KG1 (cell line): Measurements from ENCODE around the gene SNX20.

ENCODE experiments used
- DNase-seq: peaks from one replicate; lab custom pipeline; 2025; lab: John Stamatoyannopoulos, UW

The SNX20 gene

GRCh38 chr16:50705436-50706110 is 24.5 kb upstream of the SNX20 start:
- no peak for DNase-seq

DNA sequence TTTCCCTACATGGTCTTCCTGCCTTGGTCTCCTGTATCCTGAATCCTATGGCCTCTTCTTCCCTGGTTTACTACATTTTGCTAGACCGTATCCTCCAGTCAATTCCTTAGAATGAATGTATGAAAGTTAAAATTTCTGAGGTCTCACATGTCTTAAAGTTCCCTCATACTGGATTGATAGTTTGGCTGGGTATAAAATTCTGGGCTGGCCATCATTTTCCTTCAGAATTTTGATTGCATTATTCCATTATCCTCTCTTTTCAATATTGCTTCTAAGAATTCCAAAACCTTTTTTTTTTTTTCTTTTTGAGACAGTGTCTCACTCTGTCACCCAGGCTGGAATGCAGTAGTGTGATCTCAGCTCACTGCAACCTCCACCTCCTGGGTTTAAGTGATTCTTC is 23.1 kb upstream of the SNX20 start:
- DNase-seq: no peak

GRCh38 chr16:50702725-50703124 is 21.6 kb upstream of the SNX20 start:
- no peak for DNase-seq

DNA sequence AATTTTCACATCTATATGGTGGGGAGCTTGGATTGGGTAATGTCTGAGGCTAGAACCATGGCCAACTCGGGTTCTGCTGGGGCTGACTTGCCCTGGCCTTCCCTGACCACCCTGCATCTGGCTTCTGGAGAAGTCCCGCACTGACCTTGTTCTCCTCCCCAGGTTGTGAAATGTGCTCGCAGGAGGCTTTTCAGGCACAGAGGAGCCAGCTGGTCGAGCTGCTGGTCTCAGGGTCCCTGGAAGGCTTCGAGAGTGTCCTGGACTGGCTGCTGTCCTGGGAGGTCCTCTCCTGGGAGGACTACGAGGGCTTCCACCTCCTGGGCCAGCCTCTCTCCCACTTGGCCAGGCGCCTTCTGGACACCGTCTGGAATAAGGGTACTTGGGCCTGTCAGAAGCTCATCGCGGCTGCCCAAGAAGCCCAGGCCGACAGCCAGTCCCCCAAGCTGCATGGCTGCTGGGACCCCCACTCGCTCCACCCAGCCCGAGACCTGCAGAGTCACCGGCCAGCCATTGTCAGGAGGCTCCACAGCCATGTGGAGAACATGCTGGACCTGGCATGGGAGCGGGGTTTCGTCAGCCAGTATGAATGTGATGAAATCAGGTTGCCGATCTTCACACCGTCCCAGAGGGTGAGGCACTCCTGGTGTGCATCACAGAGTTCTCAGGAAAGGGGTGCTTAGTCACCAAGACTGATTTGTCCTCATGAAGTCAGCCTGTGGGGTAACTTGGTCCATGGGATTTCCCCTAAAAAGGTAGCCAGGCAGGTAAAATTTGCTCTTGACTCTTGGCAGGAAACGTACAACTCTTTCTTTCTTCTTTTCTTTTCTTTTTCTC is 18.4 kb upstream of the SNX20 start:
- no peak for DNase-seq

GRCh38 chr16:50697881-50698767 is 17.0 kb upstream of the SNX20 start:
- DNase-seq: no peak

GRCh38 chr16:50697421-50697715 is 16.3 kb upstream of the SNX20 start:
- DNase-seq: no peak

DNA sequence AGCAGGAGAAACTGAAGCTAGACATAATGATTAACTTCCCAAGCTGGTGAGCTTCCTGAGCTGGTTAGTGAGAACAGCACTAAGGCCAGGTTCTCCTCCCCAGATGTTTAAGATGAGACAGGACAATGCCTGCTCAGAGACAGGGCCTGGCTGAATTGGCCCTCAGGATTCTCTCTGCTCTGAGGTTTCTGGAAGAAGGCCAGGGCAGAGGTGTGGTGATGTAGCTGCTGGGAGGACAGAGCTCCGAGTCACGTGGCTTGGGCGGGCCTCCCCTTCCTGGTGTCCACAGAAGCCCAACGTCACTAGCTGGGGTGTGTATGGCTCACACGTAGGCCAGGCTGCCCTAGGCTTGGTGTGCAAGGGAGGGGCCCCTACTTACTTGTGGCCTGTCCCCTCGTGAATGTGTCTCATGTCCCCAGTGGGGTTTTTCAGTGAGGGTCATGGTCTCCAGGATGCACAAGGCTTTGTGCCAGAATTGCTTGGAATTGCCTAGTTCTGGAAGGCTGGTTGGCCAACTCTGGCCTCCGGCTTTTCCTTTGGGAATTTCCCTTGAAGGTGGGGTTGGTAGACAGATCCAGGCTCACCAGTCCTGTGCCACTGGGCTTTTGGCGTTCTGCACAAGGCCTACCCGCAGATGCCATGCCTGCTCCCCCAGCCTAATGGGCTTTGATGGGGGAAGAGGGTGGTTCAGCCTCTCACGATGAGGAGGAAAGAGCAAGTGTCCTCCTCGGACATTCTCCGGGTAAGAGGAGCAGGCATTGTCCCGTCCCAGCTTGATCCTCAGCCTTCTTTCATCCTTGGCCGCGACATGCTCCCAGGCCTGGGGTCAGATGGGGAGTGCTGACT is 15.7 kb upstream of the SNX20 start:
- no peak for DNase-seq

- DNase-seq: no peak
These were observed 15.0 kb upstream of the SNX20 start for GRCh38 chr16:50696126-50696525.

GRCh38 chr16:50695017-50696000 is 14.2 kb upstream of the SNX20 start:
- DNase-seq: no peak

DNA sequence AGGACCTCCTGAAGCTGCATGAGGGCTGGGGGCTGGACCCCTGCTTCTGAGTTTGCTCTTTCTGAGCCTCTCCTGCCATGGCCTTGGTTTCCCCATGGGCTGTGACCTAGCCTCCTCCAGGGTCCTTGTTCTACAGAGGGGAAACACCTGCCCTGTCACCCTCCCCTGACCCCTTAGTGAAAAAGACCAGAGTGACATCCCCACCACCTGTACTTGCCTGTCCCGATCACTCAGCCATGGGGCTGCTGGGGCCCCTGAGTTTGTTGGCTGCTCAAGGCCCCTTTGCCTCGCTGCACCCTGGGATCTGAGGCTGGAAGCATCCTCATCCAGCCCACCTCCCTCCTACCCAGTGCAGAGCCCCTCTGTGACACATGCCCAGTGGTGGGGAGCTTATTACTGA is 13.1 kb upstream of the SNX20 start:
- DNase-seq: no peak

DNA sequence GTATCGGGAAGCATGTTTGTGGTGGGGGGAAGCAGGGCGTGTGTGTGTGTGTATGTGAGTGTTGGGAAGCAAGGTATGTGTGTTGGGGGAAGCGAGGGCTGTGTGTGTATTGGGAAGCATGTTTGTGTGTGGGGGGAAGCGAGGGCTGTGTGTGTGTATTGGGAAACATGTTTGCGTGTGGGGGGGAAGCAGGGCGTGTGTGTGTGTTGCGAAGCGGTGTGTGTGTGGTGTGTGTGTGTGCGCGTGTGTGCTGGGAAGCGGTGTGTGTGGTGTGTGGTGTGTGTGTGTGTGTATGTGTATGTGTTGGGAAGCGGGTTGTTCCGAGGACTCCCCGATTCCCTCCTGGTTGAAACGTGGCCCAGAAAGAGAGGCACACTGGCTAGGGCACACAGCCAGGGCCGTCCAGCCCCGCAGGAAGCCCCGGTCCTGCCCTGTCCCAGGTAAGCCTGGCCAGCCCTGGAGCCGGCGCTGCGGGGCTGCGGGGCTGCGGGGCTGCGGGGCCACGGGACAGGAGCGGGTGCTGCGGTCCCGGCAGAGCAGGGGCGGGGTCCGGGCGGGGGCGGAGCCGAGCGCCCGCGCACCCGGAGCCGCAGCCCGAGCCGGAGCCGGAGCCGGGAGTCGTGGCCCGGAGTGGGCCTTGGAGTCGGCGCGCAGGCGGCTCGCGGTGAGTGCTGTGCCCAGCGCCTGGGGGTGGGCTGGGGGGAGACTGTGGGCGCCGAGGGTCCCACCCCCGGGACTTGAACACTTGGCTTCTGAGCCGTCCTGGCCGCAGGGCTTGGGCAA is 12.1 kb upstream of the SNX20 start, which contains the start of gene NOD2:
Gene NOD2, plus strand, starts transcription at position 608 of the 783 bp plus-strand sequence. CDS start 5,890 bp downstream, outside the sequence.
- DNase-seq: no peak

DNA sequence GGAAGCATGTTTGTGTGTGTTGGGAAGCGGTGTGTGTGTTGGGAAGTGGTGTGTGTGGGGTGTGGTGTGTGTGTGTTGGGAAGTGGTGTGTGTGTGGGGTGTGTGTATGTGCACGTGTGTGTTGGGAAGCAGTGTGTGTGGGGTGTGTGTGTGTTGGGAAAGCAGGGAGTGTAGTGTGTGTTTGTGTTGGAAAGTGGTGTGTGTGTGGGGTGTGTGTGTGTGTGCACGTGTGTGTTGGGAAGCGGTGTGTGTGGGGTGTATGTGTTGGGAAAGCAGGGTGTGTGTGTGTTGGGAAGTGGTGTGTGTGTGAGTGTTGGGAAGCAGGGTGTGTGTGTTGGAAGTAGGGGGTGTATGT is 11.5 kb upstream of the SNX20 start:
- no peak for DNase-seq

DNA sequence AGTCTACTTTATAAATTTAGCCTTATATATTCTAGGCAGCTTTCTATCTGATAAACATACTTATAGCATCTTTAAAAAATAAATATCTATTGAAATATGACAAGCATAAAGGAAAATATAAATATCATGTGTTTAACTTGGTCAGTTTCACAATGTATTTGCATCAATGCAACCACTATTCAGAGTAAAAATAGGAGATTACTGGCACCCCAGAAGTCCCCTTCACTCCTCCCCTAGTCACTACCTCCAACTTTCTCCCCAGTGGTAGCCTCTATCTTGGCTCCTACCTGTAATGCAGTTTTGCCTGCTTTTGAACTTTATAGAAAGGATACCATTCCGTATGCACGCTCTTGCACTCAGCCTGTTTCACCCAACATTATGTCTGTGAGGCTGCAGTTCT is 9.1 kb upstream of the SNX20 start:
- no peak for DNase-seq

GRCh38 chr16:50688867-50689266 is 7.8 kb upstream of the SNX20 start:
- no peak for DNase-seq

DNA sequence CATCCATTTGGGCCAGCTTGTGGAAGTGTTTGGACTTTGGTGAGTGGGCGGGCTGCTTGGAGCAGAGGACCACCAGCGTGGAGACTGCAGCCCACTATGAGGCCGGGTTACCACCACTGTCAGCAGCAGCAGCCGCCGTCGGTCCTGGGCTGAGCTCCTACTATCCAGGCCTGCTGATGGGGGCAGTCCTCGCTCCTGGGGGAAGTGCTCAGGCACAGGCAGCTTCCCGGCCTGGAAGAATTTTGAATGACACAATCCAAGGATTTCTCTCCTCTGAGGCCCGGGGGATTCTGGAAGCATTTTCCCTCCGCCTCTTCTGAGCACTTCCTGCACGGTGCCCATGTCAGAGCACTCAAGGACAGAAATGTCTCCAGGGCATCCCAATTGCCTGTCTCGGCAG is 7.0 kb upstream of the SNX20 start:
- DNase-seq: no peak

- no peak for DNase-seq
These were observed 4.5 kb upstream of the SNX20 start for GRCh38 chr16:50685462-50686063.

DNA sequence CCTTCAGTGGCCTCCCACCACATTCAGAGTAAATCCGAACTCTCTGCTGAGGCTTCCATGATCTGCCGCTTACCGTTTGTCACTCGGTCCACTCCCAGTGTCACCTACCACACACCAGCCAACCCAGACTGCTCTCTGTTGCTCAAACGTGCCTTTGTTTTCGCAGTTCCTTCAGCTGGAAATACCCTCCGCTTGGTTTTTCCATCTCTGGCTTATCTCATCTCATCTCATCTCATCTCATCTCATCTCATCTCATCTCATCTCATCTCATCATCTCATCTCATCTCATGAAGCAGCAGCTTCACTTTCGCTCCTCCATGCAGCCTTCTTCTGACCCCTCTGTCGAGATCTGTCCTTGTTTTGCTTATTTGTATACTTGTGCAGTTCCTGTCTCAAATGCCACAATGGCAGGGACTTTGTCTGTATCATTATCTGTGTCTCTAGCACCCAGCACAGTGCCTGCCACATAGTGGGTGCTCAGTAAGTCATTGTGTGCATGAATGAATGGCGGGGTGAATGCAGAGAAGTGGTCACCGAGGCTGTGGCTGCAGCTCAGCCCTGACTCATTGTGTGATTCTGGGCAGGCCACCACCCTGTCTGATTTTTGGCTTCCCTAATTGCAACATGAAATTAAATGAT is 3.8 kb upstream of the SNX20 start:
- no peak for DNase-seq

DNA sequence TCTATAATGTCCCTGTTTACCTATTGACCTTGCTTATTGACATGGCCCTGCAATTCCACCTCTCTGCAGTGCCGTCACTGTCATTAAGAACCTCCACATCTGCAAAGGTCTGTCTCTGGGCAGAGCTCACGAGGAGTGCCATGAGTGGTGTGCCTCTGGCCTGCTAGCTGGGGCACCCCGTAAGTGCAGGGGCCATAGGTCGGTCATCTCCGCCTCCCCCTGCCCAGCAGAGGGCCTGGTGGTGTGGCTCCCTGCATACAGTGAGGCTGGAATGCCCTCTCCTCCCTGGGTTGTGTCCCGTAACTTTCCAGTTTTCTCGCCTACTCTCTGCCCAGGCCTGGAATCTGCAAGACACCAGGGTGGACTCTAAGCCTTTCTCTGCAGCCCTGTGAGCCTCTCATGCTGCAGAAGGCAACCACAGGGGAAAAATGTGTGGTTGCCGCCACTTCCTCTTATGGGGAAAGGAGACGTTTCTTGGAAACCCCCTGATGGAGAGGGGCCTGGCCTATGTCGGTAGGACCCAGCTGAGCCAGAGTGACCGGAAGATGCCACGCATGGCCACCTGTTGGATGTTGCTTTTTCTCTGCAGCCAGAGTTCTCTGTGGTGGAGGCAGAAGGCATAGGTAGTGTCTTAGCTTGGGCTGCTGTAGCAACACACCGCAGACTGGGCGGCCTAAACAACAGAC is 2.7 kb upstream of the SNX20 start:
- peak; percentile 76 for DNase-seq
